ENCODE data around the gene ATP9A.
"Not testable (repeated sequence)": the region's sequence is repeated elsewhere in the genome, so short reads cannot be mapped to it uniquely, and the experiment has no call there.

- TF ChIP-seq EGR1 (IDR thresholded peaks at IDR 0.05; ENCODE audit: low read depth); CTCF (IDR thresholded peaks at IDR 0.05 in 2 of 3, conservative IDR thresholded peaks at IDR 0.05 in 1 of 3; ENCODE audit: borderline replicate concordance in 1 of 3, insufficient read depth in 1 of 3, low read depth in 2 of 3, low read length in 2 of 3); POLR2AphosphoS5 (IDR thresholded peaks at IDR 0.05; ENCODE audit: low read depth, low read length); POLR2A (IDR thresholded peaks at IDR 0.05; ENCODE audit: borderline replicate concordance, extremely low read depth, insufficient read depth, insufficient read length); CEBPB (IDR thresholded peaks at IDR 0.05; ENCODE audit: low read depth); EZH2 (IDR thresholded peaks at IDR 0.05); EZH2phosphoT487 (IDR thresholded peaks at IDR 0.05; ENCODE audit: borderline replicate concordance); ZNF274 (IDR thresholded peaks at IDR 0.05; ENCODE audit: low read depth, low read length); SIN3A (IDR thresholded peaks at IDR 0.05; ENCODE audit: low read depth); RAD21 (IDR thresholded peaks at IDR 0.05; ENCODE audit: low read depth); CBX3 (IDR thresholded peaks at IDR 0.05; ENCODE audit: low read depth): not testable (repeated sequence)
- TF ChIP-seq, protein P1, sequence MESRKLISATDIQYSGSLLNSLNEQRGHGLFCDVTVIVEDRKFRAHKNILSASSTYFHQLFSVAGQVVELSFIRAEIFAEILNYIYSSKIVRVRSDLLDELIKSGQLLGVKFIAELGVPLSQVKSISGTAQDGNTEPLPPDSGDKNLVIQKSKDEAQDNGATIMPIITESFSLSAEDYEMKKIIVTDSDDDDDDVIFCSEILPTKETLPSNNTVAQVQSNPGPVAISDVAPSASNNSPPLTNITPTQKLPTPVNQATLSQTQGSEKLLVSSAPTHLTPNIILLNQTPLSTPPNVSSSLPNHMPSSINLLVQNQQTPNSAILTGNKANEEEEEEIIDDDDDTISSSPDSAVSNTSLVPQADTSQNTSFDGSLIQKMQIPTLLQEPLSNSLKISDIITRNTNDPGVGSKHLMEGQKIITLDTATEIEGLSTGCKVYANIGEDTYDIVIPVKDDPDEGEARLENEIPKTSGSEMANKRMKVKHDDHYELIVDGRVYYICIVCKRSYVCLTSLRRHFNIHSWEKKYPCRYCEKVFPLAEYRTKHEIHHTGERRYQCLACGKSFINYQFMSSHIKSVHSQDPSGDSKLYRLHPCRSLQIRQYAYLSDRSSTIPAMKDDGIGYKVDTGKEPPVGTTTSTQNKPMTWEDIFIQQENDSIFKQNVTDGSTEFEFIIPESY (IDR thresholded peaks at IDR 0.05; ENCODE audit: extremely low read depth, insufficient replicate concordance, low read length), result not testable (repeated sequence)
- TF ChIP-seq, protein P2, sequence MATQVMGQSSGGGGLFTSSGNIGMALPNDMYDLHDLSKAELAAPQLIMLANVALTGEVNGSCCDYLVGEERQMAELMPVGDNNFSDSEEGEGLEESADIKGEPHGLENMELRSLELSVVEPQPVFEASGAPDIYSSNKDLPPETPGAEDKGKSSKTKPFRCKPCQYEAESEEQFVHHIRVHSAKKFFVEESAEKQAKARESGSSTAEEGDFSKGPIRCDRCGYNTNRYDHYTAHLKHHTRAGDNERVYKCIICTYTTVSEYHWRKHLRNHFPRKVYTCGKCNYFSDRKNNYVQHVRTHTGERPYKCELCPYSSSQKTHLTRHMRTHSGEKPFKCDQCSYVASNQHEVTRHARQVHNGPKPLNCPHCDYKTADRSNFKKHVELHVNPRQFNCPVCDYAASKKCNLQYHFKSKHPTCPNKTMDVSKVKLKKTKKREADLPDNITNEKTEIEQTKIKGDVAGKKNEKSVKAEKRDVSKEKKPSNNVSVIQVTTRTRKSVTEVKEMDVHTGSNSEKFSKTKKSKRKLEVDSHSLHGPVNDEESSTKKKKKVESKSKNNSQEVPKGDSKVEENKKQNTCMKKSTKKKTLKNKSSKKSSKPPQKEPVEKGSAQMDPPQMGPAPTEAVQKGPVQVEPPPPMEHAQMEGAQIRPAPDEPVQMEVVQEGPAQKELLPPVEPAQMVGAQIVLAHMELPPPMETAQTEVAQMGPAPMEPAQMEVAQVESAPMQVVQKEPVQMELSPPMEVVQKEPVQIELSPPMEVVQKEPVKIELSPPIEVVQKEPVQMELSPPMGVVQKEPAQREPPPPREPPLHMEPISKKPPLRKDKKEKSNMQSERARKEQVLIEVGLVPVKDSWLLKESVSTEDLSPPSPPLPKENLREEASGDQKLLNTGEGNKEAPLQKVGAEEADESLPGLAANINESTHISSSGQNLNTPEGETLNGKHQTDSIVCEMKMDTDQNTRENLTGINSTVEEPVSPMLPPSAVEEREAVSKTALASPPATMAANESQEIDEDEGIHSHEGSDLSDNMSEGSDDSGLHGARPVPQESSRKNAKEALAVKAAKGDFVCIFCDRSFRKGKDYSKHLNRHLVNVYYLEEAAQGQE (IDR thresholded peaks at IDR 0.05; ENCODE audit: low read depth), result not testable (repeated sequence)
These were observed 45.2 kb downstream of the ATP9A start for GRCh38 chr20:51723026-51723425.

All from HCT116 (cell line).